GM19025 (cell line): ENCODE results near the gene RPP38.

Source experiments
- ATAC-seq: cut with Tn5 transposase; IDR thresholded peaks from one replicate; pipeline ENCODE4 v1.9.1; 2021; ENCODE audit warnings: mild to moderate bottlenecking, low read depth, moderate library complexity; ENCODE audit not compliant: unreplicated experiment

RPP38 gene

GRCh38 chr10:15149042-15149771 is 52.1 kb downstream of the RPP38 start:
- no peak for ATAC-seq

- ATAC-seq: no peak
Observed at GRCh38 chr10:15150563-15150962, 53.4 kb downstream of the RPP38 start.

- ATAC-seq: no peak
Observed at GRCh38 chr10:15152556-15152955, 55.4 kb downstream of the RPP38 start.
